Cerebellar cortex (tissue), 1 donor: ENCODE measurements around the gene MTRF1L.

ENCODE experiments used
- DNase-seq: peaks from one replicate; pipeline ENCODE4 v3.0.0-alpha.2; 2015; ENCODE audit warnings: low spot score

MTRF1L gene

GRCh38 chr6:153002613-153003365 is at the start of gene MTRF1L:
Gene MTRF1L, minus strand, starts transcription at chr6:153002709. Its CDS starts 24 bp downstream, at chr6:153002685.
- DNase-seq, result peak; percentile 97

GRCh38 chr6:153051801-153052200 is 49.3 kb upstream of the MTRF1L start:
- no peak for DNase-seq

GRCh38 chr6:153048631-153049030 is 46.1 kb upstream of the MTRF1L start:
- no peak for DNase-seq

GRCh38 chr6:153047386-153047785 is 44.9 kb upstream of the MTRF1L start:
- DNase-seq, result no peak

- no peak for DNase-seq
Observed at GRCh38 chr6:153045271-153045670, 42.8 kb upstream of the MTRF1L start.

- no peak for DNase-seq
Observed at GRCh38 chr6:153044295-153044694, 41.8 kb upstream of the MTRF1L start.

GRCh38 chr6:153043719-153044118 is 41.2 kb upstream of the MTRF1L start:
- DNase-seq, result no peak

- DNase-seq, result no peak
Observed at GRCh38 chr6:153038378-153039057, 36.0 kb upstream of the MTRF1L start.

GRCh38 chr6:153034139-153034538 is 31.6 kb upstream of the MTRF1L start:
- DNase-seq, result no peak

- peak; percentile 29 for DNase-seq
Observed at GRCh38 chr6:153032255-153032882, 29.9 kb upstream of the MTRF1L start.

GRCh38 chr6:153031335-153031955 is 28.9 kb upstream of the MTRF1L start:
- DNase-seq, result no peak

GRCh38 chr6:153028963-153029362 is 26.5 kb upstream of the MTRF1L start:
- DNase-seq, result no peak

- DNase-seq, result no peak
Observed at GRCh38 chr6:153028286-153028685, 25.8 kb upstream of the MTRF1L start.

GRCh38 chr6:153027480-153027879 is 25.0 kb upstream of the MTRF1L start:
- DNase-seq, result no peak

- no peak for DNase-seq
Observed at GRCh38 chr6:153024709-153025017, 22.2 kb upstream of the MTRF1L start.

GRCh38 chr6:153023977-153024708 is 21.6 kb upstream of the MTRF1L start:
- DNase-seq, result peak; percentile 78

- DNase-seq, result no peak
Observed at GRCh38 chr6:153018355-153018754, 15.8 kb upstream of the MTRF1L start.

GRCh38 chr6:153016846-153017245 is 14.3 kb upstream of the MTRF1L start:
- no peak for DNase-seq

GRCh38 chr6:153015094-153015640 is 12.7 kb upstream of the MTRF1L start:
- no peak for DNase-seq

- DNase-seq, result no peak
Observed at GRCh38 chr6:153013438-153013837, 10.9 kb upstream of the MTRF1L start.

- no peak for DNase-seq
Observed at GRCh38 chr6:153012856-153013255, 10.3 kb upstream of the MTRF1L start.

GRCh38 chr6:153003366-153003690 is 819 bp upstream of the MTRF1L start:
- no peak for DNase-seq
